Endothelial cell of umbilical vein (primary cell): ENCODE data around the gene MANF.

Source experiments
- EZH2 ChIP-seq: IDR thresholded peaks from 2 replicates; pipeline ENCODE4 v1.6.1; 2012; ENCODE audit warnings: borderline replicate concordance, low read depth, mild to moderate bottlenecking, moderate library complexity, low read length, inconsistent platforms; ENCODE audit not compliant: severe bottlenecking
- FOS ChIP-seq: IDR thresholded peaks from 2 replicates; pipeline ENCODE4 v1.6.1; 2011; ENCODE audit warnings: mild to moderate bottlenecking, low read length, moderate library complexity, borderline replicate concordance; ENCODE audit not compliant: insufficient read depth
- GATA2 ChIP-seq: IDR thresholded peaks from 2 replicates; pipeline ENCODE4 v1.7.0; 2011; ENCODE audit warnings: low read depth, mild to moderate bottlenecking, moderate library complexity, mixed read lengths, low read length; ENCODE audit not compliant: insufficient read length, insufficient read depth
- JUN ChIP-seq: IDR thresholded peaks from 2 replicates; pipeline ENCODE4 v1.6.1; 2011; ENCODE audit warnings: borderline replicate concordance, low read depth; ENCODE audit not compliant: insufficient read length, insufficient read depth
- MYC ChIP-seq: IDR thresholded peaks from one replicate; pipeline ENCODE4 v1.6.1; 2011; ENCODE audit warnings: mild to moderate bottlenecking, low read depth, low read length
- POLR2A ChIP-seq: IDR thresholded peaks from 2 replicates; pipeline ENCODE4 v1.6.1; 2012; ENCODE audit warnings: low read depth, mild to moderate bottlenecking, control low read depth, low read length
- POLR2AphosphoS5 ChIP-seq: IDR thresholded peaks from 2 replicates; pipeline ENCODE4 v1.6.1; 2012; ENCODE audit warnings: low read depth, mild to moderate bottlenecking, control low read depth, low read length, moderate library complexity; ENCODE audit not compliant: insufficient read depth
- TF ChIP-seq, protein P1 (sequence below), 2 donors: IDR thresholded peaks; 1 replicate in 1 of 2; 2 replicates in 1 of 2; pipeline ENCODE4 v1.5.1; 2011; ENCODE audit warnings: low read length in 2 of 2, mild to moderate bottlenecking in 2 of 2, moderate library complexity in 2 of 2, control low read depth in 1 of 2, inconsistent platforms in 1 of 2, low read depth in 1 of 2; ENCODE audit not compliant: insufficient read depth in 1 of 2; ENCODE audit errors: extremely low read depth in 1 of 2
- TF ChIP-seq, protein P2 (sequence below): IDR thresholded peaks from 2 replicates; pipeline ENCODE4 v1.6.1; 2011; ENCODE audit not compliant: insufficient read depth, insufficient read length

GRCh38 chr3:51338632-51339031, 46.5 kb upstream of the MANF start:
- TF ChIP-seq, protein P1, sequence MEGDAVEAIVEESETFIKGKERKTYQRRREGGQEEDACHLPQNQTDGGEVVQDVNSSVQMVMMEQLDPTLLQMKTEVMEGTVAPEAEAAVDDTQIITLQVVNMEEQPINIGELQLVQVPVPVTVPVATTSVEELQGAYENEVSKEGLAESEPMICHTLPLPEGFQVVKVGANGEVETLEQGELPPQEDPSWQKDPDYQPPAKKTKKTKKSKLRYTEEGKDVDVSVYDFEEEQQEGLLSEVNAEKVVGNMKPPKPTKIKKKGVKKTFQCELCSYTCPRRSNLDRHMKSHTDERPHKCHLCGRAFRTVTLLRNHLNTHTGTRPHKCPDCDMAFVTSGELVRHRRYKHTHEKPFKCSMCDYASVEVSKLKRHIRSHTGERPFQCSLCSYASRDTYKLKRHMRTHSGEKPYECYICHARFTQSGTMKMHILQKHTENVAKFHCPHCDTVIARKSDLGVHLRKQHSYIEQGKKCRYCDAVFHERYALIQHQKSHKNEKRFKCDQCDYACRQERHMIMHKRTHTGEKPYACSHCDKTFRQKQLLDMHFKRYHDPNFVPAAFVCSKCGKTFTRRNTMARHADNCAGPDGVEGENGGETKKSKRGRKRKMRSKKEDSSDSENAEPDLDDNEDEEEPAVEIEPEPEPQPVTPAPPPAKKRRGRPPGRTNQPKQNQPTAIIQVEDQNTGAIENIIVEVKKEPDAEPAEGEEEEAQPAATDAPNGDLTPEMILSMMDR (IDR thresholded peaks at IDR 0.05; ENCODE audit: extremely low read depth in 1 of 2, insufficient read depth in 1 of 2, low read depth in 1 of 2, low read length in 2 of 2): no peak
- TF ChIP-seq POLR2A (no peak), EZH2 (no peak), JUN (no peak), POLR2AphosphoS5 (no peak), FOS (no peak), GATA2 (no peak), MYC (no peak)
- TF ChIP-seq, protein P2, sequence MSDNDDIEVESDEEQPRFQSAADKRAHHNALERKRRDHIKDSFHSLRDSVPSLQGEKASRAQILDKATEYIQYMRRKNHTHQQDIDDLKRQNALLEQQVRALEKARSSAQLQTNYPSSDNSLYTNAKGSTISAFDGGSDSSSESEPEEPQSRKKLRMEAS: no peak
